Endothelial cell of umbilical vein (primary cell): ENCODE measurements around the gene SCP2. TPM values are rescaled to one million over a fixed set of nuclear protein-coding genes. Genes with fewer than 3 reads are reported as not detected.

Experiments used
- BruUV-seq: library from RNA; stranded (reverse); fragments of 400-500 nt; replicated peaks from 2 replicates; lab custom pipeline; 2021; lab: Mats Ljungman, UMichigan
- CTCF ChIA-PET: fragments of 300-600, 350-600 bp; sonication (Branson Sonifier 250); formaldehyde crosslinking; loops from one replicate; lab custom pipeline; 2021; ENCODE audit warnings: antibody characterized with exemption, inconsistent platforms; lab: Charles Lee
- POLR2A ChIA-PET: fragments of 300-600, 350-600 bp; sonication (Branson Sonifier 250); formaldehyde crosslinking; loops from one replicate; lab custom pipeline; 2021; ENCODE audit warnings: antibody characterized with exemption, inconsistent platforms; lab: Charles Lee
- DNase-seq: peaks from one replicate; pipeline ENCODE4 v3.0.0-alpha.2; 2011; ENCODE audit warnings: low read depth, low spot score
- FAIRE-seq: peaks from 2 replicates; lab custom pipeline; 2011; peaks lifted over from hg19 to GRCh38; lab: Jason Lieb, UNC
- H2AFZ ChIP-seq: 2 replicates; pipeline ENCODE4 v1.6.0; 2012; ENCODE audit warnings: low read depth, low read length, control low read depth, inconsistent platforms
- H3K27ac ChIP-seq: 2 replicates; pipeline ENCODE4 v1.5.1; 2011; ENCODE audit warnings: low read depth, mild to moderate bottlenecking, control low read depth, low read length, moderate library complexity; ENCODE audit not compliant: insufficient read depth
- H3K27me3 ChIP-seq, 2 experiments: 2 replicates each; pipeline versions ENCODE4 v1.6.0 to v1.6.1; 2011; ENCODE audit warnings: low read length in 2 of 2, mixed read lengths in 1 of 2; ENCODE audit not compliant: control insufficient read depth in 2 of 2, insufficient read depth in 2 of 2
- H3K36me3 ChIP-seq, 2 experiments: 2 replicates in 1 of 2; 3 replicates in 1 of 2; pipeline ENCODE4 v1.5.1; 2011; ENCODE audit warnings: low read length in 2 of 2, mild to moderate bottlenecking in 1 of 2, moderate library complexity in 1 of 2; ENCODE audit not compliant: control insufficient read depth in 2 of 2, insufficient read depth in 2 of 2; ENCODE audit errors: extremely low read depth in 1 of 2
- H3K4me1 ChIP-seq: 3 replicates; pipeline ENCODE4 v1.5.1; 2011; ENCODE audit warnings: mild to moderate bottlenecking, low read length; ENCODE audit not compliant: control insufficient read depth, insufficient read depth; ENCODE audit errors: extremely low read depth
- H3K4me2 ChIP-seq: 2 replicates; pipeline ENCODE4 v1.6.1; 2011; ENCODE audit warnings: low read length, control low read depth, mixed read lengths; ENCODE audit not compliant: insufficient read depth
- H3K4me3 ChIP-seq, 3 experiments: fragments of 200-600 bp in 1 of 3; sonication (generic), shearing (Covaris generic) in 1 of 3; replicated peaks in 1 of 3; 2 replicates each; pipeline ENCODE4 v1.5.1; 2011 to 2016; ENCODE audit warnings: control low read depth in 3 of 3, low read length in 3 of 3, mild to moderate bottlenecking in 2 of 3, inconsistent platforms in 1 of 3, low read depth in 1 of 3, moderate library complexity in 1 of 3; ENCODE audit not compliant: insufficient read depth in 1 of 3
- H3K79me2 ChIP-seq: 2 replicates; pipeline ENCODE4 v1.6.0; 2012; ENCODE audit warnings: low read length, inconsistent platforms; ENCODE audit not compliant: control insufficient read depth, insufficient read depth
- H3K9ac ChIP-seq: replicated peaks from 2 replicates; pipeline ENCODE3; 2011; ENCODE audit warnings: low read length, control low read depth; ENCODE audit not compliant: insufficient read depth; ENCODE audit errors: extremely low read depth
- H3K9me1 ChIP-seq: replicated peaks from 3 replicates; pipeline ENCODE4 v1.6.0; 2011; ENCODE audit warnings: mild to moderate bottlenecking, low read length; ENCODE audit not compliant: control insufficient read depth, insufficient read depth; ENCODE audit errors: extremely low read depth
- H3K9me3 ChIP-seq: replicated peaks from 2 replicates; pipeline ENCODE4 v1.5.1; 2012; ENCODE audit warnings: low read length, inconsistent platforms; ENCODE audit not compliant: control insufficient read depth, insufficient read depth
- H4K20me1 ChIP-seq: replicated peaks from 2 replicates; pipeline ENCODE3; 2011; ENCODE audit warnings: mild to moderate bottlenecking, low read length; ENCODE audit not compliant: control insufficient read depth, insufficient read depth; ENCODE audit errors: extremely low read depth
- CTCF ChIP-seq, 2 donors: IDR thresholded peaks; 1 replicate in 1 of 2; 2 replicates in 1 of 2; pipeline ENCODE4 v1.5.1; 2011; ENCODE audit warnings: low read length in 2 of 2, mild to moderate bottlenecking in 2 of 2, moderate library complexity in 2 of 2, control low read depth in 1 of 2, inconsistent platforms in 1 of 2, low read depth in 1 of 2; ENCODE audit not compliant: insufficient read depth in 1 of 2; ENCODE audit errors: extremely low read depth in 1 of 2
- EZH2 ChIP-seq: IDR thresholded peaks from 2 replicates; pipeline ENCODE4 v1.6.1; 2012; ENCODE audit warnings: borderline replicate concordance, low read depth, mild to moderate bottlenecking, moderate library complexity, low read length, inconsistent platforms; ENCODE audit not compliant: severe bottlenecking
- GATA2 ChIP-seq: IDR thresholded peaks from 2 replicates; pipeline ENCODE4 v1.7.0; 2011; ENCODE audit warnings: low read depth, mild to moderate bottlenecking, moderate library complexity, mixed read lengths, low read length; ENCODE audit not compliant: insufficient read length, insufficient read depth
- JUN ChIP-seq: IDR thresholded peaks from 2 replicates; pipeline ENCODE4 v1.6.1; 2011; ENCODE audit warnings: borderline replicate concordance, low read depth; ENCODE audit not compliant: insufficient read length, insufficient read depth
- MAX ChIP-seq: IDR thresholded peaks from 2 replicates; pipeline ENCODE4 v1.6.1; 2011; ENCODE audit not compliant: insufficient read depth, insufficient read length
- MYC ChIP-seq: IDR thresholded peaks from one replicate; pipeline ENCODE4 v1.6.1; 2011; ENCODE audit warnings: mild to moderate bottlenecking, low read depth, low read length
- POLR2A ChIP-seq: IDR thresholded peaks from 2 replicates; pipeline ENCODE4 v1.6.1; 2012; ENCODE audit warnings: low read depth, mild to moderate bottlenecking, control low read depth, low read length
- POLR2AphosphoS5 ChIP-seq: IDR thresholded peaks from 2 replicates; pipeline ENCODE4 v1.6.1; 2012; ENCODE audit warnings: low read depth, mild to moderate bottlenecking, control low read depth, low read length, moderate library complexity; ENCODE audit not compliant: insufficient read depth
- dilution Hi-C: fragments of 300-500 bp; cut with MboI; formaldehyde crosslinking; loops from one replicate; pipeline ENCODE4 v1.15.0; 2019; ENCODE audit warnings: low sequenced_read_pairs; ENCODE audit not compliant: extremely low pct_ligation_motif_present
- intact Hi-C: fragments of 100-400 bp; cut with micrococcal nuclease; formaldehyde crosslinking; loops from one replicate; pipeline ENCODE4 v1.10.0; 2022
- polyA plus RNA-seq, 4 experiments: library from polyadenylated mRNA; depleted of rRNA in 3 of 4; stranded (reverse) in 3 of 4; unstranded in 1 of 4; fragments of >200 nt; gene quantifications; 2 replicates each; pipeline versions ENCODE4 v1.2.1 to v1.2.3, GENCODE V29; 2011 to 2012; ENCODE audit warnings: missing spikeins in 1 of 4
- total RNA-seq: library from RNA; stranded (reverse); gene quantifications from 2 replicates; pipeline ENCODE4 v1.2.3, GENCODE V29; 2021

SCP2 gene
- total and polyA plus RNA-seq, 2 donors (not counting 3 experiments of a cell fraction or from before 2014, with no cell fraction given) = 42.4 to 92.7 TPM

- Histone ChIP-seq H3K4me2 (no peak overlapping the region), H3K27ac (no peak overlapping the region), H3K4me1 (no peaks in the 10 kb centered on the region), H3K27me3 (no peaks in the 10 kb centered on the region), H4K20me1 (no peaks in the 10 kb centered on the region), H3K4me3 (no peak overlapping the region), H3K9me3 (no peaks in the 10 kb centered on the region), H2AFZ (no peak overlapping the region), H3K9ac (no peak overlapping the region), H3K9me1 (no peaks in the 10 kb centered on the region), H3K36me3 (no peaks in the 10 kb centered on the region), H3K79me2 (no peaks in the 10 kb centered on the region)
- no peak for DNase-seq
- no peak for FAIRE-seq
- ChIA-PET CTCF (interaction anchor here (0.9 kb wide), 1 partner anchor 271 kb away, joined by 3 read pairs; no protein-coding TSS in a partner anchor), POLR2A (no interaction called here)
- dilution Hi-C loops (no loop called here), intact Hi-C loops (no loop called here)
- no TSS peak for BruUV-seq
- TF ChIP-seq MAX = no peak
- no peak for TF ChIP-seq CTCF (IDR thresholded peaks at IDR 0.05; ENCODE audit: extremely low read depth in 1 of 2, insufficient read depth in 1 of 2, low read depth in 1 of 2, low read length in 2 of 2)
- TF ChIP-seq GATA2 = no peak
- no peak for TF ChIP-seq POLR2A
- no peak for TF ChIP-seq EZH2
- TF ChIP-seq JUN = no peak
- no peak for TF ChIP-seq POLR2AphosphoS5
- no peak for TF ChIP-seq MYC
Measured at GRCh38 chr1:52915211-52915854, 11.7 kb upstream of the SCP2 start.
